Measurements from ENCODE around the gene PAX5.
"Not testable (repeated sequence)": the region's sequence is repeated elsewhere in the genome, so short reads cannot be mapped to it uniquely, and the experiment has no call there.

- not testable (repeated sequence) for TF ChIP-seq CTCF (IDR thresholded peaks at IDR 0.05); TAF1 (IDR thresholded peaks at IDR 0.05; ENCODE audit: borderline replicate concordance, low read depth, low read length); SIN3A (IDR thresholded peaks at IDR 0.05; ENCODE audit: borderline replicate concordance, low read depth, low read length); NFIC (IDR thresholded peaks at IDR 0.05; ENCODE audit: borderline replicate concordance); FOXM1 (IDR thresholded peaks at IDR 0.05; ENCODE audit: low read depth); JUND (IDR thresholded peaks at IDR 0.05); USF1 (IDR thresholded peaks at IDR 0.05; ENCODE audit: borderline replicate concordance, low read depth); RAD21 (IDR thresholded peaks at IDR 0.05; ENCODE audit: low read length); FOSL2 (IDR thresholded peaks at IDR 0.05; ENCODE audit: borderline replicate concordance, low read depth)
These were observed 47.4 kb upstream of the PAX5 start for GRCh38 chr9:37081507-37081906.
